Measurements from ENCODE around the gene RGS21. TPM values are rescaled to one million over a fixed set of nuclear protein-coding genes. Genes with fewer than 3 reads are reported as not detected.

RGS21 gene
- total RNA-seq, 1 donor from 2014 or later, result not detected

GRCh38 chr1:192375306-192375705 is 58.5 kb downstream of the RGS21 start:
- intact Hi-C loops (cut with DNase I), result no loop called here
- DNase-seq (ENCODE audit: missing footprints) (no peak), ATAC-seq (no peak)

GRCh38 chr1:192376374-192376773 is 59.6 kb downstream of the RGS21 start:
- intact Hi-C loops (cut with DNase I), result no loop called here
- ATAC-seq (no peak), DNase-seq (ENCODE audit: missing footprints) (no peak)

GRCh38 chr1:192378276-192378675 is 61.5 kb downstream of the RGS21 start:
- DNase-seq (ENCODE audit: missing footprints), result no peak
- intact Hi-C loops (cut with DNase I), result no loop called here
- no peak for ATAC-seq

GRCh38 chr1:192378878-192379277 is 62.1 kb downstream of the RGS21 start:
- intact Hi-C loops (cut with DNase I), result no loop called here
- DNase-seq (ENCODE audit: missing footprints) (no peak), ATAC-seq (no peak)

- no peak for ATAC-seq
- no peak for DNase-seq (ENCODE audit: missing footprints)
- intact Hi-C loops (cut with DNase I), result no loop called here
Observed at GRCh38 chr1:192379554-192379953, 62.8 kb downstream of the RGS21 start.

- no peak for ATAC-seq
- DNase-seq (ENCODE audit: missing footprints), result no peak
- intact Hi-C loops (cut with DNase I), result no loop called here
Observed at GRCh38 chr1:192382758-192383157, 66.0 kb downstream of the RGS21 start.

- DNase-seq (ENCODE audit: missing footprints), result no peak
- ATAC-seq, result no peak
- intact Hi-C loops (cut with DNase I), result no loop called here
Observed at GRCh38 chr1:192386051-192386650, 69.4 kb downstream of the RGS21 start.

GRCh38 chr1:192395211-192395610 is 78.4 kb downstream of the RGS21 start:
- ATAC-seq (no peak), DNase-seq (ENCODE audit: missing footprints) (no peak)
- intact Hi-C loops (cut with DNase I), result no loop called here

GRCh38 chr1:192395895-192396294 is 79.1 kb downstream of the RGS21 start:
- no peak for ATAC-seq
- intact Hi-C loops (cut with DNase I), result no loop called here
- no peak for DNase-seq (ENCODE audit: missing footprints)

GRCh38 chr1:192399161-192399560 is 82.4 kb downstream of the RGS21 start:
- no peak for DNase-seq (ENCODE audit: missing footprints)
- intact Hi-C loops (cut with DNase I), result no loop called here
- ATAC-seq, result no peak

- intact Hi-C loops (cut with DNase I), result no loop called here
- no peak for ATAC-seq
- DNase-seq (ENCODE audit: missing footprints), result no peak
Observed at GRCh38 chr1:192401825-192402224, 85.0 kb downstream of the RGS21 start.

- intact Hi-C loops (cut with DNase I), result no loop called here
- DNase-seq (ENCODE audit: missing footprints), result no peak
- ATAC-seq, result no peak
Observed at GRCh38 chr1:192402571-192402970, 85.8 kb downstream of the RGS21 start.

- DNase-seq (ENCODE audit: missing footprints), result no peak
- no peak for ATAC-seq
- intact Hi-C loops (cut with DNase I), result no loop called here
Observed at GRCh38 chr1:192407206-192407605, 90.4 kb downstream of the RGS21 start.

Other genes with a start within 250 kb of the RGS21 start
- 1.3 TPM for gene RGS18, start 158.5 kb upstream of the RGS21 start, total RNA-seq

Measured in Right ventricle myocardium inferior (tissue), 1 donor.